Activated CD8-positive, alpha-beta T cell treated with anti-CD3 and anti-CD28 coated beads for 36 hours (primary cell): ENCODE data around the gene PTER. TPM values are rescaled to one million over a fixed set of nuclear protein-coding genes. Genes with fewer than 3 reads are reported as not detected.
A peak's percentile ranks its signal among the peaks of the same experiment; 100 is the strongest.

Experiments used
- ATAC-seq: fragments of 200-7000 bp; cut with Tn5 transposase; one replicate; pipeline ENCODE4 v1.10.0; 2021; ENCODE audit warnings: mild to moderate bottlenecking, moderate library complexity
- CTCF ChIA-PET: fragments of 350-600 bp; sonication (Branson Sonifier 250); formaldehyde crosslinking; loops from one replicate; lab custom pipeline; 2021; ENCODE audit warnings: antibody characterized with exemption; lab: Charles Lee
- POLR2A ChIA-PET: fragments of 350-600 bp; sonication (Branson Sonifier 250); formaldehyde crosslinking; loops from one replicate; lab custom pipeline; 2021; ENCODE audit warnings: antibody characterized with exemption; lab: Charles Lee
- DNase-seq: peaks from one replicate; pipeline ENCODE4 v3.0.0-alpha.2; 2020
- H3K27ac Mint-ChIP-seq: one replicate; pipeline ENCODE4 v1.8.0; 2021; ENCODE audit warnings: mild to moderate bottlenecking, mixed read lengths
- H3K27me3 Mint-ChIP-seq: one replicate; pipeline ENCODE4 v1.8.0; 2021; ENCODE audit warnings: mixed read lengths
- H3K36me3 Mint-ChIP-seq: one replicate; pipeline ENCODE4 v1.8.0; 2021; ENCODE audit warnings: low read depth, mixed read lengths
- H3K4me1 Mint-ChIP-seq: one replicate; pipeline ENCODE4 v1.8.0; 2021; ENCODE audit warnings: low read depth, mixed read lengths
- H3K4me3 Mint-ChIP-seq: one replicate; pipeline ENCODE4 v1.8.0; 2021; ENCODE audit warnings: mild to moderate bottlenecking, moderate library complexity, mixed read lengths
- H3K9me3 Mint-ChIP-seq: one replicate; pipeline ENCODE4 v1.8.0; 2021; ENCODE audit warnings: mixed read lengths
- intact Hi-C: fragments of 100-400 bp; cut with micrococcal nuclease; formaldehyde crosslinking; loops from one replicate; pipeline ENCODE4 v1.10.0; 2022
- total RNA-seq, 2 experiments: library from RNA; stranded (reverse); gene quantifications; one replicate each; pipeline ENCODE4 v1.2.3, GENCODE V29; 2021
- TF ChIP-seq, protein P1 (sequence below): fragments of 200-600 bp; IDR thresholded peaks from one replicate; pipeline ENCODE4 v1.8.0; 2022; ENCODE audit warnings: antibody characterized with exemption, mild to moderate bottlenecking

The PTER gene
- total RNA-seq, 2 experiments from 2014 or later, result 22.1 to 23.3 TPM

DNA sequence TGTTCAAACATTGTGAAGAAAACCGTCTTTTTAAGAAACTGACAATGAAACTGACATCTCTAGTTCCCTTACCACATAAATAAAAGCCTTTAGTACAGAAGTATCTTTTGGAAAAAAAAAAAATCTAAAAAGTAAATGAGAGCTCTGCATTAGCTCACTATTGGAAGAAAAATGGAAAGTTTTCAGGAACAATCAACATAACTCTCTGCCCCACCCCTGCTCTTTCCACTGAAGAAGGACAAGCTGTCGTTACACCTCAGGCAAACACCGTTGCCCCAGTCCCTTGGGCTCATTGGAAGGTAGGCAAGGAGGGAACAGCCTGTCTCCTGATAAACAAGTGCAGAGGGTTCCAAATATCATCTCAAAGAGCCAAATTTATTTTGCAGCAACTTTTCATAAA lies 107.3 kb downstream of the PTER start:
- H3K27me3 Mint-ChIP-seq, result peaks cover 21% of the 10 kb centered on the region
- H3K36me3 Mint-ChIP-seq, result no peaks in the 10 kb centered on the region
- TF ChIP-seq, protein P1, sequence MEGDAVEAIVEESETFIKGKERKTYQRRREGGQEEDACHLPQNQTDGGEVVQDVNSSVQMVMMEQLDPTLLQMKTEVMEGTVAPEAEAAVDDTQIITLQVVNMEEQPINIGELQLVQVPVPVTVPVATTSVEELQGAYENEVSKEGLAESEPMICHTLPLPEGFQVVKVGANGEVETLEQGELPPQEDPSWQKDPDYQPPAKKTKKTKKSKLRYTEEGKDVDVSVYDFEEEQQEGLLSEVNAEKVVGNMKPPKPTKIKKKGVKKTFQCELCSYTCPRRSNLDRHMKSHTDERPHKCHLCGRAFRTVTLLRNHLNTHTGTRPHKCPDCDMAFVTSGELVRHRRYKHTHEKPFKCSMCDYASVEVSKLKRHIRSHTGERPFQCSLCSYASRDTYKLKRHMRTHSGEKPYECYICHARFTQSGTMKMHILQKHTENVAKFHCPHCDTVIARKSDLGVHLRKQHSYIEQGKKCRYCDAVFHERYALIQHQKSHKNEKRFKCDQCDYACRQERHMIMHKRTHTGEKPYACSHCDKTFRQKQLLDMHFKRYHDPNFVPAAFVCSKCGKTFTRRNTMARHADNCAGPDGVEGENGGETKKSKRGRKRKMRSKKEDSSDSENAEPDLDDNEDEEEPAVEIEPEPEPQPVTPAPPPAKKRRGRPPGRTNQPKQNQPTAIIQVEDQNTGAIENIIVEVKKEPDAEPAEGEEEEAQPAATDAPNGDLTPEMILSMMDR, result no peak
- DNase-seq (no peak), ATAC-seq (no peak)
- H3K9me3 Mint-ChIP-seq, result no peaks in the 10 kb centered on the region
- H3K4me1 Mint-ChIP-seq, result no peaks in the 10 kb centered on the region
- CTCF ChIA-PET, result interaction anchor here (1.1 kb wide), 1 partner anchor 269 kb away, joined by 4 read pairs; no protein-coding TSS in a partner anchor
- no peak overlapping the region for H3K4me3 Mint-ChIP-seq
- H3K27ac Mint-ChIP-seq, result no peak overlapping the region
- intact Hi-C loops, result no loop called here
- POLR2A ChIA-PET, result no interaction called here

DNA sequence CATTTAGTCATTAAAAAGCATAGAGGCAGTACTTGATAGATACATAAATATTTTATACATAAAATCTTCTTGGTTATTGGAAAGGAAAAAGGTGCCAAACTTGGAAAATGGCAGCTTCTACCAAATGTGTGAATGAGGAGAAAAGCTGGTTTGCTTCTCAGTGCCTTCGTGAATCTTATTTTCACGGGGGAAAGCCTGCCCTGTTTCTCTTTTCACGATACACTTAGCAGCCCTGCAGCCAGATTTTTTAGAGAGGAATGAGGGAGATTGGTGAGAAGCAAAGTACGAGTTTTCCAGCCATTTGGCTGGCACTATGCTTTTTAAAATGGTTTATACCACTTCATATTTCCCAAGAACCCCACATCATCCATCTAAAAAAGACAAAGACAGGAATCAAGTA lies 107.8 kb downstream of the PTER start:
- intact Hi-C loops, result no loop called here
- TF ChIP-seq, protein P1, result no peak
- Mint-ChIP-seq H3K36me3 (no peaks in the 10 kb centered on the region), H3K27ac (no peak overlapping the region), H3K4me3 (no peak overlapping the region), H3K27me3 (peaks cover 19% of the 10 kb centered on the region), H3K9me3 (no peaks in the 10 kb centered on the region), H3K4me1 (no peaks in the 10 kb centered on the region)
- ATAC-seq (no peak), DNase-seq (no peak)
- POLR2A ChIA-PET, result no interaction called here
- CTCF ChIA-PET, result interaction anchor here (0.6 to 1.9 kb wide), 10 partner anchors 8 to 642 kb away, joined by 3 to 10 read pairs (median 4); no protein-coding TSS in a partner anchor

DNA sequence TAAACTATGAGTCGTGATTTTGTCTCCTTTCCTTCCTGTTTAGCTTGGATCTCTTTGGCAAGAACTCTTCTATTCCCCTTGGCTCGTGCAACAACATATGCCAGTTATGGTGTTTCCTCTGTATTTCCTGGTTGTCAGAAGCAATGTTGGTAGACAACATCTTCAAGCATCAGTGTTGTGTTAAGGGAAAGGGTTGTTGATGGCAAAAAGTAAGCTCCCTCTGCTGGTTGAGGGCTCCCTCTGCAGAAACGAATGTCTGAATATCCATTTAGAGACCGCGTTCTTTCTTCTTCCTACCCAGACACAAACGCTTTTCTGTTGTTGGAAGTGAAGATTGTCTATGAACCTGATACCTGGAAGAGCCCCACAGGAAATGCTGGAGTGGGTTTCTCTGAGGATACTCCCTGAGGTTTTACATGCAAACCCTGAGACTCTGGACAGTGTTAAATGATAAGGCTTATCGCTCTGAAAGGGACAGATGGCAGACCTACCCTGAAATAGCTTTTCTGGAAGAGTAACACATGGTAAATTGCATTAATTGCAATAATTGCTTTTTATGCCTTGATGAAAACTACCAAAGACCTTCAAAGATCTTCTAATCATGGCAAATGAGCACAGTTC lies 108.4 kb downstream of the PTER start:
- no peak overlapping the region for H3K4me3 Mint-ChIP-seq
- ChIA-PET POLR2A (no interaction called here), CTCF (interaction anchor here (0.6 to 1.9 kb wide), 10 partner anchors 9 to 643 kb away, joined by 3 to 10 read pairs (median 4); no protein-coding TSS in a partner anchor)
- peak; percentile 21 for DNase-seq
- TF ChIP-seq, protein P1, result peak; percentile 54
- no peak for ATAC-seq
- H3K9me3 Mint-ChIP-seq, result no peaks in the 10 kb centered on the region
- H3K27me3 Mint-ChIP-seq, result peaks cover 14% of the 10 kb centered on the region
- H3K27ac Mint-ChIP-seq, result no peak overlapping the region
- H3K4me1 Mint-ChIP-seq, result no peaks in the 10 kb centered on the region
- no peaks in the 10 kb centered on the region for H3K36me3 Mint-ChIP-seq
- intact Hi-C loops, result loop anchor here (5.0 kb wide), 1 partner anchor 643 kb away; no protein-coding TSS in a partner anchor

DNA sequence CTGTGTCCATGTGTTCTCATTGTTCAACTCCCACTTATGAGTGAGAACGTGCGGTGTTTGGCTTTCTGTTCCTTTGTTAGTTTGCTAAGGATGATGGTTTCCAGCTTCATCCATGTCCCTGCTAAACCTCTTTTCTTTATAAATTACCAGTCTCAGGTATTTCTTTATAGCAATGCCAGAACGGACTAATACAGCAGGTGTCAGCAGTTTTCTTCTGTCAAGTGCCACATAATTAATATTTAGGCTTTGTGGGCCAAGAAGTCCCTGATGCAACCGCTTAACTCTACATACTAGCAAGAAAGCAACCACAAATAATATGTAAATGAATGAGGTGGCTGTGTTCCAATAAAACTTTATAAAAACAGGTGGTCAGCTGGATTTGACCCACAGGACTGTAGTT lies 111.2 kb downstream of the PTER start:
- DNase-seq (no peak), ATAC-seq (no peak)
- no peaks in the 10 kb centered on the region for H3K4me1 Mint-ChIP-seq
- no peak overlapping the region for H3K27ac Mint-ChIP-seq
- H3K4me3 Mint-ChIP-seq, result no peak overlapping the region
- intact Hi-C loops, result loop anchor here (5.0 kb wide), 1 partner anchor 646 kb away; no protein-coding TSS in a partner anchor
- peaks cover 10% of the 10 kb centered on the region for H3K27me3 Mint-ChIP-seq
- CTCF ChIA-PET, result no interaction called here
- POLR2A ChIA-PET, result no interaction called here
- H3K36me3 Mint-ChIP-seq, result no peaks in the 10 kb centered on the region
- no peaks in the 10 kb centered on the region for H3K9me3 Mint-ChIP-seq
- TF ChIP-seq, protein P1, result no peak

DNA sequence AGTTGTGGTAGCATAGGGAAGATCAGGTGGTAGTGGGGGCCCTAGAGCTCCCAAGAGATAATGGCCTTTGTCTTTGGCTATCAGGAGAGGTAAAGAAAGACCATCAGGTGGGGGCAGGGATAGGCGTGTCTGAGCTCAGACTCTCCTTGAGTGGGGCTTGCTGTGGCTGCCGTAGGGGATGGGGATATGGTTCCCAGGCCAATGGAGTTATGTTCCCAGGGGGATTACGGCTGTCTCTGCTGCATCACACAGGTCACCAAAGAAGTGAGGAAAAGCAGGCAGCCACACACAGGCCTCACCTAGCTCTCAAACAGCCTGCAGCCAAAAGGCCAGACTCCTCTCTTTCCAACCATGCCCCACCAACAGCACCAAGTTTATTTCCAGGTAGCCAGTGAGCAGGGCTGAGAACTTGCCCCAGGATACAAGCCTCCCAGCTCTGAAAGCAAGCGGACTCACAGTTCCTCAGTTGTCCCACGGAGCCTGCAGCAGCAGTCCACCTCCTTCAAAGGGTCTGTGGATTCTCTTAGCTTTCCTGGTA lies 122.5 kb downstream of the PTER start:
- DNase-seq (no peak), ATAC-seq (no peak)
- ChIA-PET CTCF (no interaction called here), POLR2A (no interaction called here)
- TF ChIP-seq, protein P1, result no peak
- Mint-ChIP-seq H3K27ac (no peak overlapping the region), H3K36me3 (no peaks in the 10 kb centered on the region), H3K4me1 (no peaks in the 10 kb centered on the region), H3K27me3 (peaks cover 20% of the 10 kb centered on the region), H3K4me3 (no peak overlapping the region), H3K9me3 (no peaks in the 10 kb centered on the region)
- intact Hi-C loops, result no loop called here
